ENCODE measurements around the gene FTCD.

- TF ChIP-seq EZH2 (IDR thresholded peaks at IDR 0.05; ENCODE audit: low read depth, low read length, severe bottlenecking) (no peak), CTCF (IDR thresholded peaks at IDR 0.05; ENCODE audit: control extremely low read depth in 1 of 3, insufficient read depth in 1 of 3, low read depth in 1 of 3, low read length in 3 of 3) (no peak), ATF3 (IDR thresholded peaks at IDR 0.05; ENCODE audit: insufficient read depth, low read depth, low read length) (no peak), MAX (IDR thresholded peaks at IDR 0.05) (no peak), POLR2A (IDR thresholded peaks at IDR 0.05; ENCODE audit: control extremely low read depth in 1 of 2, low read depth in 2 of 2, low read length in 2 of 2) (no peak), EGR1 (IDR thresholded peaks at IDR 0.05; ENCODE audit: borderline replicate concordance, low read depth, low read length) (peak; percentile 66), POLR2AphosphoS5 (IDR thresholded peaks at IDR 0.05; ENCODE audit: low read depth, low read length) (0 out of 2 replicates have a peak, but pooled peaks have one; percentile 13), EP300 (IDR thresholded peaks at IDR 0.05; ENCODE audit: borderline replicate concordance in 1 of 2, low read depth in 2 of 2, low read length in 2 of 2) (no peak), HDAC2 (IDR thresholded peaks at IDR 0.05; ENCODE audit: borderline replicate concordance in 1 of 2, low read depth in 2 of 2, low read length in 2 of 2) (no peak), RAD21 (IDR thresholded peaks at IDR 0.05 in 1 of 2, conservative IDR thresholded peaks at IDR 0.05 in 1 of 2; ENCODE audit: low read depth in 2 of 2, low read length in 2 of 2) (no peak), GTF2F1 (IDR thresholded peaks at IDR 0.05; ENCODE audit: borderline replicate concordance, low read depth, low read length) (no peak)
These were observed 24.4 kb downstream of the FTCD start for GRCh38 chr21:46130831-46131587.

Data from H1 (cell line).